ENCODE measurements around the gene SCAF4. TPM values are rescaled to one million over a fixed set of nuclear protein-coding genes. Genes with fewer than 3 reads are reported as not detected.
A peak's percentile ranks its signal among the peaks of the same experiment; 100 is the strongest.

Gene SCAF4
- total and polyA plus RNA-seq, 9 of the 15 experiments (the other 6 are each of a cell fraction or from before 2014, with no cell fraction given), result 2.3 to 55.7 (median 17.2) TPM

DNA sequence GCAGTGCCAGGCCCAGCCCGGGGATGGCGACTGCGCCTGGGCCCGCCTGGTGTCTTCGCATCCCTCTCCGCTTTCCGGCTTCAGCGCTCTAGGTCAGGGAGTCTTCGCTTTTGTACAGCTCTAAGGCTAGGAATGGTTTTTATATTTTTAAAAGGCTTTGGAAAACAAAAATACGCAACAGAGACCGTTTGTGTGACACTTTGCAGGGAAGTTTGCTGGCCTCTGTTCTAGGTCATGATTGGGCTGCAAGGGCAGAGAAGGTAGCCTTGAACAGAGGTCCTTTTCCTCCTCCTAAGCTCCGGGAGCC, 71.7 kb downstream of the SCAF4 start:
- no peaks in the 10 kb centered on the region for H3K27me3 ChIP-seq (ENCODE audit: control insufficient read depth in 2 of 2, insufficient read depth in 2 of 2, low read length in 2 of 2)
- H3K4me1 ChIP-seq (replicated peaks in 1 of 2; ENCODE audit: control insufficient read depth in 2 of 2, insufficient read depth in 2 of 2, low read length in 2 of 2), result peaks cover 18 to 28% of the 10 kb centered on the region in 2 experiments; a peak in 4 of 5 replicates
- H3K9me1 ChIP-seq (ENCODE audit: control insufficient read depth, insufficient read depth, low read length), result no peaks in the 10 kb centered on the region
- peaks cover 55% of the 10 kb centered on the region for H3K79me2 ChIP-seq (ENCODE audit: control insufficient read depth, insufficient read depth, low read length)
- ChIA-PET CTCF (ENCODE audit: low intra/inter-chr PET ratio) (no interaction called here), POLR2A (interaction anchor here (0.9 to 2.2 kb wide), 3 partner anchors 10 to 235 kb away, joined by 3 to 20 read pairs (median 3); no protein-coding TSS in a partner anchor)
- H4K20me1 ChIP-seq (replicated peaks; ENCODE audit: control insufficient read depth, insufficient read depth, low read length), result peaks cover 18% of the 10 kb centered on the region; the same call in 1 of the 2 replicates
- DNase-seq (ENCODE audit: extremely low read depth in 1 of 4, low spot score in 3 of 4) (no peak), FAIRE-seq (no peak), ATAC-seq (peak; percentile 37)
- no peaks in the 10 kb centered on the region for H3K9me3 ChIP-seq (replicated peaks; ENCODE audit: control insufficient read depth, insufficient read depth, low read depth, low read length)
- WGBS (ENCODE audit: insufficient coverage, low coverage, missing lambda C conversion rate), result under 1% methylated on average over 12 of the region's 12 CpGs
- intact Hi-C loops (cut with micrococcal nuclease), result no loop called here
- peak overlapping the region; percentile 71 for H3K4me3 ChIP-seq
- peak overlapping the region; percentile 96 for H3K27ac ChIP-seq (ENCODE audit: extremely low read depth, low read depth, low read length)
- peak overlapping the region; percentile 90 to 100 for H3K9ac ChIP-seq (ENCODE audit: insufficient read depth in 1 of 2, low read depth in 2 of 2, low read length in 2 of 2)
- peak overlapping the region; percentile 37; the same call in 1 of the 2 replicates for H2AFZ ChIP-seq (ENCODE audit: low read depth, low read length)
- H3K36me3 ChIP-seq (ENCODE audit: control insufficient read depth, insufficient read depth, low read length), result peaks cover 40% of the 10 kb centered on the region
- BruUV-seq (replicated peaks), result no TSS peak
- in situ Hi-C loops (cut with MboI), result no loop called here
- peak overlapping the region; percentile 98 for H3K4me2 ChIP-seq (ENCODE audit: insufficient read depth, low read length)
- TF ChIP-seq SP1 (CRISPR knock-in tag; IDR thresholded peaks at IDR 0.05), result no peak
- TF ChIP-seq, protein P1, sequence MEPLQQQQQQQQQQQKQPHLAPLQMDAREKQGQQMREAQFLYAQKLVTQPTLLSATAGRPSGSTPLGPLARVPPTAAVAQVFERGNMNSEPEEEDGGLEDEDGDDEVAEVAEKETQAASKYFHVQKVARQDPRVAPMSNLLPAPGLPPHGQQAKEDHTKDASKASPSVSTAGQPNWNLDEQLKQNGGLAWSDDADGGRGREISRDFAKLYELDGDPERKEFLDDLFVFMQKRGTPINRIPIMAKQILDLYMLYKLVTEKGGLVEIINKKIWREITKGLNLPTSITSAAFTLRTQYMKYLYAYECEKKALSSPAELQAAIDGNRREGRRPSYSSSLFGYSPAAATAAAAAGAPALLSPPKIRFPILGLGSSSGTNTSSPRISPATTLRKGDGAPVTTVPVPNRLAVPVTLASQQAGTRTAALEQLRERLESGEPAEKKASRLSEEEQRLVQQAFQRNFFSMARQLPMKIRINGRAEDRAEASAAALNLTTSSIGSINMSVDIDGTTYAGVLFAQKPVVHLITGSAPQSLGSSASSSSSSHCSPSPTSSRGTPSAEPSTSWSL (CRISPR knock-in tag; IDR thresholded peaks at IDR 0.05; ENCODE audit: borderline replicate concordance), result no peak
- TF ChIP-seq CSDE1 (IDR thresholded peaks at IDR 0.05), result no peak
- no peak for TF ChIP-seq NFIX (CRISPR knock-in tag; IDR thresholded peaks at IDR 0.05; ENCODE audit: low read depth)
- TF ChIP-seq BRCA1 (IDR thresholded peaks at IDR 0.05), result no peak
- TF ChIP-seq BRCA1 (CRISPR knock-in tag; IDR thresholded peaks at IDR 0.05), result no peak
- 0 out of 2 replicates have a peak, but pooled peaks have one; percentile 49 for TF ChIP-seq ZC3H4 (CRISPR knock-in tag; IDR thresholded peaks at IDR 0.05; ENCODE audit: borderline replicate concordance)
- TF ChIP-seq CAMTA2 (CRISPR knock-in tag; conservative IDR thresholded peaks at IDR 0.05), result no peak
- TF ChIP-seq ZNF408 (CRISPR knock-in tag; IDR thresholded peaks at IDR 0.05; ENCODE audit: low read depth), result 0 out of 2 replicates have a peak, but pooled peaks have one; percentile 37
- no peak for TF ChIP-seq LCOR (CRISPR knock-in tag; IDR thresholded peaks at IDR 0.05)
- TF ChIP-seq ZNF197 (CRISPR knock-in tag; IDR thresholded peaks at IDR 0.05; ENCODE audit: low read depth), result no peak
- TF ChIP-seq TCFL5 (CRISPR knock-in tag; conservative IDR thresholded peaks at IDR 0.05), result no peak
- TF ChIP-seq, protein P2, sequence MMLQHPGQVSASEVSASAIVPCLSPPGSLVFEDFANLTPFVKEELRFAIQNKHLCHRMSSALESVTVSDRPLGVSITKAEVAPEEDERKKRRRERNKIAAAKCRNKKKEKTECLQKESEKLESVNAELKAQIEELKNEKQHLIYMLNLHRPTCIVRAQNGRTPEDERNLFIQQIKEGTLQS (IDR thresholded peaks at IDR 0.05), result no peak
- TF ChIP-seq, protein P2 (CRISPR knock-in tag; conservative IDR thresholded peaks at IDR 0.05), result 0 out of 2 replicates have a peak, but pooled peaks have one; percentile 11
- TF ChIP-seq ZNF124 (CRISPR knock-in tag; IDR thresholded peaks at IDR 0.05), result no peak
- TF ChIP-seq CEBPB (tag; IDR thresholded peaks at IDR 0.05), result no peak
- TF ChIP-seq ZNF165 (CRISPR knock-in tag; IDR thresholded peaks at IDR 0.05; ENCODE audit: borderline replicate concordance), result 0 out of 2 replicates have a peak, but pooled peaks have one; percentile 12
- no peak for TF ChIP-seq CXXC5 (CRISPR knock-in tag; IDR thresholded peaks at IDR 0.05)
- TF ChIP-seq GABPA (tag; conservative IDR thresholded peaks at IDR 0.05; ENCODE audit: low read depth), result no peak

All from K562 (cell line).